Measurements from ENCODE around the gene ARHGEF16.

The ARHGEF16 gene

DNA sequence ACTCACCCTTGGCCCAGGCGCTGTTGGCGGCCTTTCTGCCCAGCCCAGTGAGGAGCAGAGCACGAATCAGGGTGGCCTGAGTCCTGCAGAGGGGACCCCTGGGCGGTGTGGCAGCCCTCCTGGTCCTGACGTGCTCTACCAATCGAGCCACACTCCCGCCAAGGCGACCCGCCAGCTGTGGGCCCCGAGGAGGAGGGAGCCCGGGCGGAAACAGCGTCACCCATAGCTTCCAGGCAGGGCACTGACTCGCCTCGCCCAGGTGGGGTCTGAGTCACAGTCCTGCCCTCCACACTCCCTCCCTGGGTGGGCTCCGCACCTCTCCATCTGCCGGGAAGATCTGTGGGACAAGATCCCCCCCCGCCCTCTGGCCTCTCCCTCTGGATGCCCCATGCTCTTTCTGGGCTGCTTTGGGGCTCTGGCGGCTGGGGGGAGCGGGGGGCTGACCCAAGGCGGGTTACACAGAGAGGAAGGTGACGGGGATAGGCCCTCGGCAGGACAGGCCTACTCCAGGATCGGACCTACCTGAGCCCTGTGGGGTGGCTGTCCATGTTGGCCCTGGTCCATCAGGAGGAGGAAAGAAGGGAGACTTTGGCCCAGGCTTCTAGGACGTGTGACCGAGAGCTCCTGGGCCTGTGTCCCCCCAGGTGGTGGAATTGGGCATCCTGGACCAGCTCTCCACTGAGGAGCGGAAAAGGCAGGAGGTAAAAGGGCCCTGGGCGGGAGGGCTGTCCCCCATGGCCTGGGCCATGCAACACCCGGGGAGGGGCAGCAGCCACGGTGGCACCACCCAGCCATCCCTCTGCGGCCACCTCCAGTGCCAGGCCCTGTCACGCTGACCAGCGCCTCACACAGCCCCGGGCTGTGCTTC lies 14.0 kb downstream of the ARHGEF16 start:
- DNase-seq (ENCODE audit: low read depth in 1 of 2, low spot score in 1 of 2), result no peak

DNA sequence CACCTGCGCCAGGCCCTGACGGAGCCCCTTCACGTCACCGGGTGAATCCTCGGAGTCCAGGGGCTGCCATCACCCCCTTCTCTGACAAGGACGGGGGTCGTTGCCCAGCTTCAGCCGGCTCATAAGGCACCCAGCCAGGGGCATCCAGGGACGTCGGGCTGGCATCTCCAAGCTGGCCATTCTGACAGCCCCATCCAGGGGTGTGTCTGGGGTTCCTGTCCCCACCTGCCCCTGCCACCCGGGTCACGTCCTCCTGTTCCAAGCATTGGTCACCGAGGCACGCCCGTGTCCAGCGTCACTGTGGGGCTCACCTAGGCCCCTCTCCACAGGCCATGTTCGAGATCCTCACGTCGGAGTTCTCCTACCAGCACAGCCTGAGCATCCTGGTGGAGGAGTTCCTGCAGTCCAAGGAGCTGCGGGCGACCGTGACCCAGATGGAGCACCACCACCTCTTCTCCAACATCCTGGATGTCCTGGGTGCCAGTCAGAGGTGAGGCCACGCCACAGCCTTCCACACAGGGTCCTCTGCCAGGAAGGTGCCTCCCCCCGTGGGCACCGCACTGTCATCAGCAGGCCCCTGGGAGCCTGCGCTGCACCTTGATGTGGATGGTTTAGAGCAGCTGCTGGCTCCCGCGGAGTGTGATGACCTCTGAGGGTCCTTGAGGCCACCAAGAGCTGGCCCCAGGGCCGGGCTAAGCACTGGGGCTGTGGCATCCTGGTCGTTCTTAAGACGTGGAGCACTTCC lies 14.8 kb downstream of the ARHGEF16 start:
- no peak for DNase-seq (ENCODE audit: low read depth in 1 of 2, low spot score in 1 of 2)

DNA sequence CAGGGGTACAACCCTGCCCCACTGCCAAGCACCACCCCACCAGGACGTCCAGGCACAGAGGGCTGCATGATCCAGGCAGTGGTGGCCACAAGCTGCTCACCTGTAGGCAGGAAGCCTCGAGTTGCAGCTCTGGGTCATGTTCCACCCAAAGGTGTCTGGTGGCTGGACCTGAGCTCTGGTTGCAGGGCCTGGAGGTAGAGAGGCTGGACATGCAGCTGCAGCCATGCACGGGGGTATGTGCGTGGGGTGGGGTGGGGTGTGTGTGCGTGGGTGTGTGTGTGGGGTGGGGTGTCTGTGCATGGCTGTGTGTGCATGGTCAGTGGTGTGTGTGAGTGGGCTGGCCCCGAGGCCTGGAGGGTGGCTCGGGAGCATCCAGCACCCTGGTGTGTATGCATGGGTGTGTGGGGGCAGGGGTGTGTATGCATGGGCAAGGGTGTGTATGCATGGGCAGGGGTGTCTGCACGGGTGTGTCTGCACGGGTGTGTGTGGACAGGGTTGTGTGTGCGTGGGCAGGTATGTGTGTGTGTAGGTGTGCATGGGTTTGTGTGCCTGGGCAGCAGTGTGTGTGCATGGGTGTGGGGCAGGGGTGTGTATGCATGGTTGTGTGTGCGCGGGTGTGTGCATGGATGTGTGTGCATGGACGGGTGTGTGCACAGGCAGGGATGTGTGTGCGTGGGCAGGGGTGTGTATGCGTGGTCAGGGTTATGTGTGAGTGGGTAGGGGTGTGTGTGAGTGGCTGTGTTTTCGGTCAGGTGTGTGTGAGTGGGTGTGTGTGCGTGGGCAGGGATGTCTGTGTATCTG lies 15.6 kb downstream of the ARHGEF16 start:
- DNase-seq (ENCODE audit: low read depth in 1 of 2, low spot score in 1 of 2), result no peak

DNA sequence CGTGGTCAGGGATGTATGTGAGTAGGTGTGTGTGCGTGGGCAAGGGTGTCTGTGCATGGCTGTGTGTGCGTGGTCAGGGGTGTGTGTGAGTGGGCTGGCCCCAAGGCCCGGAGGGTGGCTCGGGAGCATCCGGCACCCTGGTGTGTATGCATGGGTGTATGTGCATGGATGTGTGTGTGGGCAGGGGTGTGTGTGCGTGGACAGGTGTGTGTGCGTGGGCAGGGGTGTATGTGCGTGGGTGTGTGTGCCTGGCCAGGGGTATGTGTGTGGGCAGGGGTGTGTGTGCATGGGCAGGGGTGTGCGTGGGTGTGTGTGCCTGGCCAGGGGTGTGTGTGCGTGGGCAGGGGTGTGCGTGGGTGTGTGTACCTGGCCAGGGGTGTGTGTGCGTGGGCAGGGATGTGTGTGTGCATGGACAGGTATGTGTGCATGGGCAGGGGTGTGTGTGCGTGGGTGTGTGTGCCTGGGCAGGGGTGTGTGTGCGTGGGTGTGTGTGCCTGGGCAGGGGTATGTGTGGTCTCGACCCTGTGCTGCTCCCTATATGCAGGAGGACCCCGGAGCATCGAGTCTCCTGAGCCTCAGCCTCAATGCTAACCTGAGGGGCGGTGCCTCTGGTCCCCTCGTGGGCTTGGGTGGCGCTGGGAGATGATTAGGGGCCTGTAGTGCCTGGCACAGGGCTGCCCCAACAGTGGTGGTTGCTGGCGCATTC lies 16.3 kb downstream of the ARHGEF16 start:
- DNase-seq (ENCODE audit: low read depth in 1 of 2, low spot score in 1 of 2), result no peak

DNA sequence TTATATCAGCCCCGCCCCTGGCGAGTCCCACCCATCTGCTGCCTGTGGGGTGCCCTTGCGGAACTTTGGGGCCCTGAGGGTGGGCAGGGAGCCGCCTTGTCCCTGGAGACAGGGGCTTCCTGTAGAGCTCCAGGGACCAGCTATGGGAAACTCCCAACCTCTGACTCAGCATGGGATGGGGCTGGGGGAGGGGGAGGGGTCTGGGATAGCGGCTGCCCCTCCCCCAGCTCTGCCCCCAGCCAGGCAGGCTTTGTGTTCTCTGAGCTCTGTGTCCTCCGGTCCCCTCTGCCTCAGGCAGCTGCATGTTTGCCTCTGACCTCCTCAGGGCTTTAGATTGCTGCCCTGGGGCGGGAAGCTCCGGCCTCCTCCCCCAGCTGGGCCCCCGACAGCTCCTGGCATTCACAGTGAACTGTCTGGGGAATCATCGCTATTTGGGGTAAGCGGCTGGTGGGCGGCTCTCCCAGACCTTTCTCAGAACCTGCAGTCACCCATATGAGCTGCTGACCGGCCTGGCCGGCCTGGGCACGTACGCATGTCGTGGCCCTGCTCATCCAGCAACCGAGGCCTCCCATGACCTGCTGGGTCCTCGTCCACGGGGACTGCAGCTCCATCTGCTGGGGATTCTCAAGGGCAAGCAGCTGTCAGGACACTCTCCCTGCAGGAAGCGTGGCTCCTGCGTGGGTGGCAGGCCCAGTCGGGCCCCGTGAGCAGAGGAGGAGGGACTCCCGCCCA lies 17.1 kb downstream of the ARHGEF16 start:
- DNase-seq (ENCODE audit: low read depth in 1 of 2, low spot score in 1 of 2), result no peak

DNA sequence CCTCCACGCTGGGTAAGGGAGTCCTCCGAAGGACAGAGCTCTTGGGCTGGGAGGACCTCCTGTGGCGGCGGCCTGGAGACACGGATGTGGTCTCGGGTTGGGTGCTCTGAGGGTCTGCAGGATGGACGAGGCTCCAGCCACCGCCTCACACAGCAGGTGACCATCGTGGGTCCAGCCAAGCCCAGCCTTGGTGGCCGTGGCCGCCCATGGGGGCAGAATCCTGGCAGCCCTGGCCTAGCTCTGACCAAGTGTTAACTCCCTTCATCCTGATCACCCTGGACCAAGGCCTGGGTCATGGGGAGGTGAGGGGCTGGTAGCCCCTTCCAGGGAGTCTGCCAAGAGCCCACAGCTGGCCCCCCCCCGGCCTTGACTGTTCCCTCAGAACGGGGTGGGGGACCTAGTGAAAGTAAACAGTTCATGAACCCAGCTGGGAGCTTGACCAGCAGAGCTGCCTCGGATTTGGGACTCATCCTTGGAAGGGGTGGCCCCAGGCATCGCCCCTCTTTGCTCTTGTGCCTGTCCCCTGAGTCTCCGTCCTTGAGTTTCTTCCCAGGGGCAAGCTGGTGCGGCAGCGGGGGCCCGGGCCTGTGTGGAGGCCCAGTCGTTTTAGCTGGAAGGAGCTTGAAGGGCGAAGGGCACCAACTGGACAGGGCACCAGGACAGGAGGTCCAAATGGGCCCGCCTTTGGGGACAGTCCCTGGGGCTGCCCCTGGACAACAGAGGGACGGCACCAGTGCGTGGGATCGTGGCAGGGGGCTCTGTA lies 17.8 kb downstream of the ARHGEF16 start:
- DNase-seq (ENCODE audit: low read depth in 1 of 2, low spot score in 1 of 2), result no peak

DNA sequence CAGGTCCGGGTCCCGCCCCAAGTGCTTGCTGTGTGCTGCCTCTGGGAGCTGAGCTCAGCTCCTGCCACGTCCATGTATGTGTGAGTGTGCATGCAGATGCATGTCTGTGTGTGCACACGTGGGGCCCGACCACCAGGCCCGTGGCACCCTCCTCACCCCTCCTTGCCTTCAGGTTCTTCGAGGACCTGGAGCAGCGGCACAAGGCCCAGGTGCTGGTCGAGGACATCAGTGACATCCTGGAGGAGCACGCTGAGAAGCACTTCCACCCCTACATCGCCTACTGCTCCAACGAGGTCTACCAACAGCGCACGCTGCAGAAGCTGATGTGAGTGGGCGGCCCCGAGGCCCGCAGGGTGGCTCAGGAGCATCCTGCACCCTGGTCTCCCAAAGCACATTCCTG lies 18.4 kb downstream of the ARHGEF16 start:
- DNase-seq (ENCODE audit: low read depth in 1 of 2, low spot score in 1 of 2), result no peak

DNA sequence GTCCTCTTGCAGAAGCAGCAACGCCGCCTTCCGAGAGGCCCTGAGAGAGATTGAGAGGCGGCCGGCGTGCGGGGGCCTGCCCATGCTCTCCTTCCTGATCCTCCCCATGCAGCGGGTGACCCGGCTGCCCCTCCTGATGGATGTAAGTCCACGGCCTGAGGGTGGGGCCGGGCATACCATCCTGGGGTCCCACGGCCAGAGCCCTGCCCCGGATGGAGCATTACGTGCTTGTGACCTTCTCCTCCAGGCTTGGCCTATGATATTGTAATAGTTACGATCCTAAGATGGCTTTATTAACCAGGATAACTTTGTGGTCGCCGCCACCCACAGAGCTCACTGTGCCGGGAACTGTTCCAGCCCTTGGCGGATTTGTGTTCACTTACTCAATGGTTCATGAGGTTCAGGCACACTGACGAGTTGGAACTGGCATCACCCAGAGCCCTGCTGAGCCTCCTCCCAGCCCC lies 18.9 kb downstream of the ARHGEF16 start:
- DNase-seq (ENCODE audit: low read depth in 1 of 2, low spot score in 1 of 2), result no peak

DNA sequence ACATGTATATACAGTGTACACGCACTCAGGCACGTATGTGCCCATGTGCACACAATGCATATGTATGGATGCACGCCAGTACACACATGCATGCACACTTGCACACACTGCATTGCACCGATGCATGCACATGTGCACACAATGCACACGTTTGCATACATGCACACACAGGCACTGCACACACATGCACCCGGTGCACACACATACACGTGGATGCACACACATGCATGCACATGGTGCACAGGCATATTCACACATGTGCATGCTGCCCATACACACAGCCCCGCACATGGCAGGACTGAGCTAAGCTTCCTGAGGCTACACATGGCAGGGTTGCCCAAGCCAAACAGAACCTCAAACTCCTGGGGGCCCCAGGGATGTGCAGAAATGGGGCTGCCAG lies 19.6 kb downstream of the ARHGEF16 start:
- no peak for DNase-seq (ENCODE audit: low read depth in 1 of 2, low spot score in 1 of 2)

DNA sequence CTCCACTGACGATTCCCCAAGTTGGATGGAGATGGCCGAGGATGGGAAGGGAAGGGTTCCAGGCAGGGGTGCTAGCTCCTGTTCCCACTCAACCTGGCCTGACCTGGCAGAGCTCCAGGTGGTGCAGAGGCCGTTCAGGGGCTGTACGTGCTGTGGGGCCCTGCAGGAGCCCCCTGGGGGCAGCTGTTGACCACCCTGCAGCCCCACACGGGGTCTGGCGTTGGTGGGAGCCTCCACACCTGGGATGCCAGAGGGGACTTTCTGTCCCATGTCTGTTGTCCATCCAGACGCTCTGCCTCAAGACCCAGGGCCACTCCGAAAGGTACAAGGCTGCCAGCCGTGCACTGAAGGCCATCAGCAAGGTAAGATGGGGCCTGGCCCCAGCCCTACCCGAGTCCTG lies 20.0 kb downstream of the ARHGEF16 start:
- DNase-seq (ENCODE audit: low read depth in 1 of 2, low spot score in 1 of 2), result no peak

DNA sequence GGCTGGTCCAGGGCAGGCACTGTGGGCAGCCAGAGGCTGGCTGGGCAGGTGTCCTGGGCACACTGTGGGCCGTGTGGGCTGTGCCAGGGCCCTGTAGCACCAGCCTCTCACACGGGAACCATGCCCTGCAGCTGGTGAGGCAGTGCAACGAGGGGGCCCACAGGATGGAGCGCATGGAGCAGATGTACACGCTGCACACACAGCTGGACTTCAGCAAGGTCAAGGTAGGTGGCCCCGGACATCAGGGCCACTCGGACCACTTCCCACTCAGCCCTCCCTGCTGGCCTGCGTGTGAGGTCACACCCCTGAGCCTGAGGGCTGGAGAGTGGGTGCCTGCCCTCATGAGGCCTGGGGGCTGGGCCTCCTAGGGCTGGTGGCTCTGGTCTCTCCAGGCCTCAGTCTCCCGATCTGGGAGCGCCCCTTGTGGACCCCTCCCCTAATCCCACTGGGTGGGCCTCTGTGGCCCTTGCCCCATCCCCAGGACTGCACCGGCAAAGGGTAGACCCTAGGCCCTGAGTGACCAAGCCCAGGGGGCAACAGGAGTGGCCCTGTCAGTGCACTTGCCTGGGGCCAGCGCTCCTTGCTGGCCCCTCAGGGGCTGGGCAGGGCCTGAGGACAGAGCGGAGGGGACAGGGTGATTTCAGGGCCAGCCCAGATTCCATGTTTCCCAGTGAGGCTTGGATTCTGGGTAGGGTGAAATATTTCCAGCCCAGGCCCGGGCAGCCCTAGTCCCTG lies 21.5 kb downstream of the ARHGEF16 start:
- no peak for DNase-seq (ENCODE audit: low read depth in 1 of 2, low spot score in 1 of 2)

DNA sequence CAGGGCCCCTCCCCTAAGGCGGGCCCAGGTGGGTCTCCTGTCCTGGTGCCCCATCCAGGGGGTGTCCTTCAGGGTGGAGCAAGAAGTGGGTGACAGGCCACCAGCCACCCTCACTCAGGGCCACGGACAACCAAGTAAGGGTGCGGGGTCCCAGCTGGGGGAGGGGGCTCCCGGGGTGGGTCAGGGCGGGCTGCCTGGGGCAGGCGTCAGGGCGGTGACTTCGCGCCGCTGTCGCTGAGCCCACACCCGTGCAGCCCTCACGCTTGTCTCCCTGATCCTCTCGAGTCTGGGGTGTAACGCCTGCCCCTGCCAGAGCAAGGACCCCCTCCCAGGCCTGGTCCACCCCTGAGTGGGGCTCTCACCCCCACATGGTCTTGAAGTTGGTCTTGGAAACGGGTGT lies 22.2 kb downstream of the ARHGEF16 start:
- no peak for DNase-seq (ENCODE audit: low read depth in 1 of 2, low spot score in 1 of 2)

DNA sequence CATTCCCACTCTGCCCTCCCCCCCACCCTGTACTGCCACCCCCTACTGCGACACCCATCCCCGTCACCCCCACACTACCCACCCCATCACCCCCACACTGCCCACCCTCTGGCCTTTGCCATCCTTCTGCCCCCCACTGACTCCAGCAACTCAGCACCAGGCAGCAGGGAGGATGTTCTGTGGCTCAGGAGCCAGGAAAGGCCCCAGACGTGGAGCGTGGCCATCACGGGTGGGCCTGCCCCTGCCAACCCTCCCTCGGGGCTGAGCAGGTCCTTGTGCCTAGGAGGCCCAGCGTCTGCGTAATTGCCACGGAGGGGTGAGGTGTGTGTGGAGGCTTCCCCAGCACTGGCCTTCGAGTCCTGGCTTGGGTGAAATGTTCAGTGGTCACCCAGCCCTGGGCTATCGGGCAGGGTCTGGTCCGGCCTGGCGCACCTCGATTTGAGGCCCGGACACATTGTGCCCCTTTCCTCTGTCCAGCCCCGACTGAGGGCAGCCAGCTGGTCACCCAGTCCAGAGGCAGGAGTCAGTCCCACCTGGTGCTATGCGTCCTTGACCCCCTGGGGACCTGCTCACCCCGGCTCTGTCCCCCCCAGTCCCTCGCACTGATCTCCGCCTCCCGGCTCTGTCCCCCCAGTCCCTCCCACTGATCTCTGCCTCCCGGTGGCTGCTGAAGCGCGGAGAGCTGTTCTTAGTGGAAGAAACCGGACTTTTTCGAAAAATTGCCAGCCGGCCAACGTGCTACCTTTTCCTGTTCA lies 23.0 kb downstream of the ARHGEF16 start:
- no peak for DNase-seq (ENCODE audit: low read depth in 1 of 2, low spot score in 1 of 2)

DNA sequence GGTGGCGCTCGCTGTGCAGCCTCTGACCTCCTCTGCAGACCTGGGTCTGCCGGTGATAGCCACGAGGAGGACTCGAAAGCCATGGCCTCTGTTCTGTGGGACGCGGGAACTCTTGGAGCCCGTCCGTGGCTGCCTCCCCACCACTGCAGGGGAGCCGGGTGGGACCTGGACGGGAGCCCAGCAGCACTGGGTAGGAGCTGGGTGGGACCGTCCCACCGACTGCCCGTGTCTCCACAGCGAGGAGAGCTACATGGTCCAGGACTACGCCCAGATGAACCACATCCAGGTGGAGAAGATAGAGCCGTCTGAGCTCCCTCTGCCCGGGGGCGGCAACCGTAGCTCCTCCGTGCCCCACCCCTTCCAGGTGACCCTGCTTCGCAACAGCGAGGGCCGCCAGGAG lies 23.7 kb downstream of the ARHGEF16 start:
- no peak for DNase-seq (ENCODE audit: low read depth in 1 of 2, low spot score in 1 of 2)

DNA sequence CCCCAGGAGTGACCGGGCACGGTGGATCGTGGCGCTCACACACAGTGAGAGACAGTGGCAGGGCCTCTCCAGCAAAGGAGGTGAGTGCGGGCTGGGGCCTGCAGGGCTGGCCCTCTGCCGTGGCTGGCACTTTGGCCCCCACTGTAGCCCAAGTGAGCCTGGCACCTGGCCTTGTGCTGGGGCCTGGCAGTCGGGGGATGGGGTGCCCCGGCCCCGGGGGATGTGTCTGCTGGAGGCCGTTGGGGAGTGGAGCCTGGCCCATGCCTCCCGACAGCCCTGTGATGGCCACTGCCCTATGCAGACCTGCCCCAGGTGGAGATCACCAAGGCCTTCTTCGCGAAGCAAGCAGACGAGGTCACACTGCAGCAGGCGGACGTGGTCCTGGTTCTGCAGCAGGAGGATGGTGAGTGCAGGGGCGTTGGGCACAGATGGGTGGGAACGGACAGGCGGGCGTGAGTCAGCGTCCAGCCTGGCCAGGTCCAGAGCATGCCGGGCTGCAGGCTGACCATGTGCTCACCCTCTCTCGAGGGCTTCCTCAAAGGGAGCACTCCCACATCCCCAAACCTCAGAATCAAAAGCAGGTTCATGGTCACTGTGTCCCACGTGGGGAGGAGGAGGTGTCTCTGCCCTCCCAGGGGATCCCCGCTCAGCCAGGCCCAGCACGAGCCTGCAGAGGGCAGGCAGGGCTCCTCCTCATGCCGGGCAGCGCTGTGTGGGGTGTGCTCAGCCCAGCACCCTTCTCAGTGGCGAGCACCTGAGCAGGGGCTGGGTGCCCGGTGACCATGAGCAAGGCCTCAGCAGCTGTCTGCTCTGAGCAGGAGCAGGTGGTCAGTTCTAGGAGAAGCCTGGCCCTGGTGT lies 25.3 kb downstream of the ARHGEF16 start:
- no peak for DNase-seq (ENCODE audit: low read depth in 1 of 2, low spot score in 1 of 2)

DNA sequence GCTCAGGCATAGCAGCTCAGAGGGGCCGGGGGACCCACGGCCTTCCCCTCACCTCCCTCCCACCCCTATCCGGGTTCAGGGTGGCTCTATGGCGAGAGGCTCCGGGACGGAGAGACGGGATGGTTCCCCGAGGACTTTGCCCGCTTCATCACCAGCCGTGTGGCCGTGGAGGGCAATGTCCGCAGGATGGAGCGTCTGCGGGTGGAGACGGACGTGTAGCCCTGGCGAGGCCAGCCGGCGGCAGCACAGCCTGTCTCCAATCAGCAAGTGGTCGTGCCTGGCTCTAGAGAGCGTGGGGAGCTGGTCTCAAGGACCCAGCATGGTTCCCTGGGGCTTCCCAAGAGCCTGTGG lies 25.9 kb downstream of the ARHGEF16 start:
- DNase-seq (ENCODE audit: low read depth in 1 of 2, low spot score in 1 of 2), result no peak

DNA sequence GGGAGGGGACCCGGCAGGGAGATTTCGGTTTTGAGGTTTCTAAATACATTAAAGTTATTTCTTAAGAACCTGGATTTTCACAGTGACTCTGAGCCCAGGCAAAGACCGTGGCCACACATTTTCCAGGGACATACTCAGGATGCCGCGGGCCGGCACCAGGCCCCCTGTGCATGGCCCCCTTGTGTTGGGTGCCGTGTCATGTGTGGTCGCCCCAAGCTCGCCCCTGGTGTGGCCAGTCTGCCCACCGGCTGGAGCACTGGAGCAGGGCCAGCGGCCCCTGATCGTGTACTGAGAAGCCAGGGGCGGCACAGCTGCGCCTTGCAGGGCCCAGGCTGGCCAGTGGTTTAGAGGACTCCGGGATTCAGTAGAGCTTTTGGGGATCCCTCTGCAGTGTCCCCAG lies 26.6 kb downstream of the ARHGEF16 start:
- DNase-seq (ENCODE audit: low read depth in 1 of 2, low spot score in 1 of 2), result no peak

All from stimulated activated CD4-positive, alpha-beta T cell treated with anti-CD3 and anti-CD28 coated beads, Interleukin-15, amount 100 ng/mL, for 1 hour (primary cell).